ENCODE results near the gene AJAP1. TPM values are rescaled to one million over a fixed set of nuclear protein-coding genes. Genes with fewer than 3 reads are reported as not detected.

Gene AJAP1
- total and polyA plus RNA-seq, 2 of the 13 experiments (the other 11 are each of a cell fraction or from before 2014, with no cell fraction given): not detected

DNA sequence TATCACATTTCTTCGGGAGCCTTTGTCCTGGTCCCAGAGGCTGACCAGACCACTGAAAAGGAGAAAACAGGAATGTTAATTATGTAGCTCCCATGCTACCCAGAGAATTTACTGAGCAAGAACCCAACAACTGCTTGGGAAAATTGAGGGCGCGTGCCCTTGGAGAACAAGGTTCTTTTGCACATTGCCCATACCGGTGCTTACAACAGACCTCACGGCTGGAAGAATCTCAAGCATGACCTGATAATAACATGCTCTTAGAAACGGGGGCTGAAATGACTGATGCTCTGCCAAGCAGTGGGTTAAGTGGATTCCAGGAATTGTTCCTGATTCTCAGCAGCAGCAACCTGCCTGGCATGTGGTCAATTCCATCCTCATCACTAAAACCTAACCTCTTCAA, 49.3 kb upstream of the AJAP1 start:
- ATAC-seq: no peak
- Histone ChIP-seq H3K9ac (ENCODE audit: insufficient read depth, low read depth, low read length) (no peak overlapping the region), H3K27ac (ENCODE audit: extremely low read length, insufficient read depth, low read length) (no peak overlapping the region), H3K9me3 (ENCODE audit: low read length) (peaks cover 9% of the 10 kb centered on the region), H3K36me3 (replicated peaks in 1 of 2; ENCODE audit: control insufficient read depth in 1 of 2, insufficient read depth in 2 of 2, low read length in 2 of 2) (no peaks in the 10 kb centered on the region), H3K4me3 (replicated peaks in 1 of 3; ENCODE audit: insufficient read depth in 1 of 3, low read depth in 2 of 3, low read length in 3 of 3) (no peak overlapping the region), H2AFZ (ENCODE audit: low read length) (no peak overlapping the region), H3K79me2 (ENCODE audit: insufficient read depth, low read length) (no peaks in the 10 kb centered on the region), H3K27me3 (ENCODE audit: control insufficient read depth in 1 of 2, insufficient read depth in 2 of 2, low read length in 2 of 2) (peaks cover 6 to 50% of the 10 kb centered on the region in 2 experiments), H3K4me1 (ENCODE audit: insufficient read depth, low read length) (no peaks in the 10 kb centered on the region), H3K4me2 (ENCODE audit: low read depth, low read length) (no peak overlapping the region), H4K20me1 (ENCODE audit: insufficient read depth, low read length) (no peaks in the 10 kb centered on the region)
- in situ Hi-C loops (cut with HindIII; ENCODE audit: extremely low pct_ligation_motif_present, low pct_unique_long_range_greater_than_20kb) (no loop called here), intact Hi-C loops (cut with micrococcal nuclease; ENCODE audit: unreplicated experiment) (no loop called here)
- ChIA-PET CTCF (ENCODE audit: low intra/inter-chr PET ratio, low total read pairs) (no interaction called here), POLR2A (no interaction called here)
- DNase-seq (ENCODE audit: low spot score): no peak
- FAIRE-seq: no peak
- 42% methylated on average over 5 of the region's 6 CpGs for WGBS (ENCODE audit: low lambda C conversion rate)
- no TSS peak for BruUV-seq (replicated peaks)
- no peak for TF ChIP-seq MLXIP (CRISPR knock-in tag; IDR thresholded peaks at IDR 0.05; ENCODE audit: borderline replicate concordance)
- no peak for TF ChIP-seq FUBP1 (CRISPR knock-in tag; IDR thresholded peaks at IDR 0.05; ENCODE audit: borderline replicate concordance)
- TF ChIP-seq NFE2L1 (CRISPR knock-in tag; IDR thresholded peaks at IDR 0.05; ENCODE audit: borderline replicate concordance): no peak
- TF ChIP-seq FOXJ3 (CRISPR knock-in tag; IDR thresholded peaks at IDR 0.05; ENCODE audit: borderline replicate concordance): no peak
- no peak for TF ChIP-seq HMGXB3 (CRISPR knock-in tag; IDR thresholded peaks at IDR 0.05; ENCODE audit: borderline replicate concordance)
- no peak for TF ChIP-seq ZNF619 (CRISPR knock-in tag; IDR thresholded peaks at IDR 0.05)
- no peak for TF ChIP-seq ZNF333 (CRISPR knock-in tag; IDR thresholded peaks at IDR 0.05; ENCODE audit: borderline replicate concordance)
- no peak for TF ChIP-seq ZNF430 (CRISPR knock-in tag; IDR thresholded peaks at IDR 0.05)
- no peak for TF ChIP-seq ZKSCAN5 (CRISPR knock-in tag; IDR thresholded peaks at IDR 0.05)
- TF ChIP-seq HMG20B (CRISPR knock-in tag; conservative IDR thresholded peaks at IDR 0.05): no peak
- TF ChIP-seq ZNF34 (CRISPR knock-in tag; IDR thresholded peaks at IDR 0.05; ENCODE audit: borderline replicate concordance): no peak
- TF ChIP-seq, protein P1, sequence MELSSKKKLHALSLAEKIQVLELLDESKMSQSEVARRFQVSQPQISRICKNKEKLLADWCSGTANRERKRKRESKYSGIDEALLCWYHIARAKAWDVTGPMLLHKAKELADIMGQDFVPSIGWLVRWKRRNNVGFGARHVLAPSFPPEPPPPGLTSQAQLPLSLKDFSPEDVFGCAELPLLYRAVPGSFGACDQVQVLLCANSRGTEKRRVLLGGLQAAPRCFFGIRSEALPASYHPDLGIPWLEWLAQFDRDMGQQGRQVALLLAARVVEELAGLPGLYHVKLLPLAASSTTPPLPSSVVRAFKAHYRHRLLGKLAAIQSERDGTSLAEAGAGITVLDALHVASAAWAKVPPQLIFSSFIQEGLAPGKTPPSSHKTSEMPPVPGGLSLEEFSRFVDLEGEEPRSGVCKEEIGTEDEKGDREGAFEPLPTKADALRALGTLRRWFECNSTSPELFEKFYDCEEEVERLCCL (CRISPR knock-in tag; IDR thresholded peaks at IDR 0.05; ENCODE audit: borderline replicate concordance): no peak
- no peak for TF ChIP-seq DNMT3B (CRISPR knock-in tag; conservative IDR thresholded peaks at IDR 0.05)
- no peak for TF ChIP-seq ZNF746 (CRISPR knock-in tag; IDR thresholded peaks at IDR 0.05)
- no peak for TF ChIP-seq ZNF569 (CRISPR knock-in tag; IDR thresholded peaks at IDR 0.05; ENCODE audit: borderline replicate concordance)
